Measurements from ENCODE around the gene SNAPIN.
A peak's percentile ranks its signal among the peaks of the same experiment; 100 is the strongest.

Gene SNAPIN

DNA sequence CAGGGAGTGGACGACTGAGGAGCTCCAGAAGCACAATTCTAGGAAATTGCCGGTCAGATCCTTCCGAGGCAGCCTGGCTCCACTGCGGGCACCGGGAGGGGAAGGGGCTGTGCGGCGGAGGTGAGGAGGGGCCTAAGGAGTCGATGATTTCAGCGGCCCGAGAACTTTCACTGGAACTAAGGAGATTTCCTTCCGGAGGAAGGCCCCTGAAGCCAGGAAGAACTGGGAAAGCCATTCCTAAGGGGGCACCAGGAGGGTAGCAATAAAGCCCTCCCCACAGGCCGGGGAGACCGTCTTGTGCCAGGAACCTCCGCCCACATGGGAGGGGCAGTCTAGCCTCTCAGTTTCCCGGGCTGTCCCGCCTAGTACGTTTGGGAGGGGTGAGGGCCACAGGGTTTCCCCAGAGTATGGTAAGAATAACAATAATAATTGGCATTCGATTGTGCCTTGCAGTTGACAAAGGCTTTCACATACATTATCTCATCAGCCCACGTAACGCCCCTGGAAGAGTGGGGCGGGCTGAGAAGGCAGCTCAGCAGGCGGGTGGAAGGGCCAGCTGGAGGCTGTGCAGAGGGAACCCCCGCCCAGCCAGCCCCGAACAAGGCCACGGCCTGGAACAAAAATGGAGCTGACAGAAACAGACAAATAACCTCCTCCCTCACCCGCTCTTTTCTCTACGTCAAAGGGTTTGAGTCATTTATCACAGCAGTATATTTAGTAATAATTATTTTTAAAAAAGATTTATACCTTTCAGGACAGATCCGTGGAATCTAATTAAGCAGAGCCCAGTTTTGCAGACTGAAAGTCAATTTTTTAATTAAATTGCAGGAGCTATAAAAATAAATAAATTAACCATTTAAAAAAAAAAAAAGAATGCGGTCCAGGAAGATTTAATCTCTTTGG lies 39.8 kb downstream of the SNAPIN start:
- no peaks in the 10 kb centered on the region for H3K36me3 ChIP-seq (ENCODE audit: insufficient read depth, low read length)
- peaks cover 10% of the 10 kb centered on the region for H3K4me1 ChIP-seq (ENCODE audit: insufficient read depth, low read length)
- H3K9me3 ChIP-seq (ENCODE audit: low read length) = no peaks in the 10 kb centered on the region
- H2AFZ ChIP-seq (ENCODE audit: low read depth, low read length) = peak overlapping the region; percentile 44
- no peak overlapping the region for H3K4me3 ChIP-seq (ENCODE audit: low read length)
- peaks cover under 1% of the 10 kb centered on the region for H3K27me3 ChIP-seq (ENCODE audit: insufficient read depth, low read length)

DNA sequence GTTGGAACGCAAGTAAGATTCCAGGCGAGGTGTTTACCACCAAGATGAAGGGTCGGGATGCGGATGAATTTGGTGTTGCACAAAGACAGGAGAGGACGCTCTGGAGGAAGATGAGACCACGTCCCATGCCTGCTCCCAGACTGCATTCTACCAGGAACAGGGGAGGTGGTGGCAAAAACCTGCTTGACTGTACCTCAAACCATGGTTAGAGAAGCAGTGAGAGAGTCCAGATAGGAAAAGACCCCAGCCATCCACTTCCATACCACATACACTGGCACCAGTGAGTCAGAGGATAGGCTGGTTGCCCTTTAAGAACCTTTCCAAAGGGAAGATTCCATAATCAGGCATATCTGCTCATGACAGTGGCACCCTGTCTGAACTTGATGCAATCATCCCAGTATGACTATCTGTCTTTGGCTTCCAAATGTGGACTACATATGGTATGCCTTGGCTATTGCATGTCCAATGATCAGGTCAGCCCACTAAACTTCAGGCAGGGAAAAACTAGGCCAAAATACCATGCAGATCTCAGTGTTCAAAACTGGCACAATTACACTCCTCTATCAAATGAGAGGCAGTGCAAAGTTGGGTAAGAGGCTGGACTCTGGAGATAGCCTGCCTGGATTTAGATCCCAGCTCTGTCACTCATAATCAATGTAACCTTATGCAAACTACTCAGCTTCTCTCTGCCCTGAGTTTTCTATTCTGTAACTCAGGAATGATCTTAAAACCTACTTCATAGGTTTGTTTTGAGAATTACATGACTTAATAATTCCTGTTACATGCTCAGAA lies 40.6 kb downstream of the SNAPIN start:
- Histone ChIP-seq H3K9me3 (ENCODE audit: low read length) (no peaks in the 10 kb centered on the region), H3K27me3 (ENCODE audit: insufficient read depth, low read length) (no peaks in the 10 kb centered on the region), H3K4me1 (ENCODE audit: insufficient read depth, low read length) (peaks cover 10% of the 10 kb centered on the region), H2AFZ (ENCODE audit: low read depth, low read length) (no peak overlapping the region), H3K4me3 (ENCODE audit: low read length) (no peak overlapping the region), H3K36me3 (ENCODE audit: insufficient read depth, low read length) (no peaks in the 10 kb centered on the region)

DNA sequence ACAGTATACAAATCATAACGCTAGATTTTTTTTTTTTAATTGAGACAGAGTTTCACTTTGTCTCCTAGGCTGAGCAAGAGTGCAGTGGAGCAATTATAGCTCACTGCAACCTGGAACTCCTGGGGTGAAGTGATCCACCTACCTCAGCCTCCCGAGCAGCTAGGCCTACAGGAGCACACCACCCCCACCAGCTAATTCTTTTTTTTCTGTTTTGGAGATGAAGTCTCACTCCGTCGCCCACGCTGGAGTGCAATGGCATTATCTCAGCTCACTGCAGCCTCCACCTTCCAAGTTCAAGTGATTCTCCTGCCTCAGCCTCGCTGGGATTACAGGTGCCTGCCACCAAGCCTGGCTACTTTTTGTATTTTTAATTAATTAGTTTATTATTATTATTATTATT lies 41.3 kb downstream of the SNAPIN start:
- Histone ChIP-seq H3K9me3 (ENCODE audit: low read length) (no peaks in the 10 kb centered on the region), H3K4me3 (ENCODE audit: low read length) (no peak overlapping the region), H2AFZ (ENCODE audit: low read depth, low read length) (no peak overlapping the region), H3K36me3 (ENCODE audit: insufficient read depth, low read length) (no peaks in the 10 kb centered on the region), H3K27me3 (ENCODE audit: insufficient read depth, low read length) (no peaks in the 10 kb centered on the region), H3K4me1 (ENCODE audit: insufficient read depth, low read length) (peaks cover 10% of the 10 kb centered on the region)

DNA sequence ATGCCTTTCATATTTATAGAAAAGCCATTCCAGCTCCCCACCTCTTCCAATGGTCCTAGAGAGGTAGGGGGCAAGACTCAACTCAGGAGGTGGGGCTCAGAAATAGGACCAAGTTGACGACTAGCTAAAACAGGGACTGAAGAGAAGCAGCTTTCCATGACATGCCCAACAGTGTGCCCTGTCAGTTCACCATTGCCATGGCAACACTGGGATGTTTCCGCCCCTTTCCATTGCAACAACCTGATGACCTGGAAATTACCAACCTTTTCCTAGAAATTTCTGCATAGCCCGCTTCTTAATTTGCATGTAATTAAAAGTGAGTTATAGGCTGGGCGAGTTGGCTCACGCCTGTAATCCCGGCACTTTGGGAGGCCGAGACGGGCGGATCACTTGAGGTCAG lies 47.0 kb downstream of the SNAPIN start:
- no peaks in the 10 kb centered on the region for H3K27me3 ChIP-seq (ENCODE audit: insufficient read depth, low read length)
- H3K36me3 ChIP-seq (ENCODE audit: insufficient read depth, low read length) = no peaks in the 10 kb centered on the region
- H3K4me3 ChIP-seq (ENCODE audit: low read length) = no peak overlapping the region
- H2AFZ ChIP-seq (ENCODE audit: low read depth, low read length) = no peak overlapping the region
- no peaks in the 10 kb centered on the region for H3K4me1 ChIP-seq (ENCODE audit: insufficient read depth, low read length)
- H3K9me3 ChIP-seq (ENCODE audit: low read length) = no peaks in the 10 kb centered on the region

DNA sequence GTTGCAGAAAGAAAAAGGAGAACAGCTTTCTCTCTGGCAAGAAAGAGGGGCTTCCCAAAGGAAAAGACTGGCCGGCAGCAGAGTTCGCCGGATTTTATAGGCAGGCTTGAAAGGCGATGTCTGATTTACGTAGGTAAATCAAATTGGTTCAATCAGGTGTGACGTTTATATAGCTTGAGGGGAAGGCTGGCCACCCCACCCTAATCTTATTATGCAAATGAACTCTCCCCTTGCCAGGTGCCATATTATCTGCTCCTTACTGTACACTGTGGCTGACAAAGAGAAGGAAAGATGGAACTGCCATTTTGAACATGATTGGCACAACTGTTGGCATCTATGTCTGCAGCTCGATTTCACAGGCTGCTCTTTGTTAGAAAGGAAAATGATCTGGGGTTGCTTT lies 52.5 kb downstream of the SNAPIN start:
- Histone ChIP-seq H3K9me3 (ENCODE audit: low read length) (no peaks in the 10 kb centered on the region), H3K27me3 (ENCODE audit: insufficient read depth, low read length) (no peaks in the 10 kb centered on the region), H3K4me1 (ENCODE audit: insufficient read depth, low read length) (no peaks in the 10 kb centered on the region), H3K4me3 (ENCODE audit: low read length) (no peak overlapping the region), H3K36me3 (ENCODE audit: insufficient read depth, low read length) (no peaks in the 10 kb centered on the region), H2AFZ (ENCODE audit: low read depth, low read length) (no peak overlapping the region)
